Coronary artery (tissue), 2 donors: ENCODE data around the gene SLC35B2.

Experiments
- DNase-seq: peaks from one replicate; pipeline ENCODE4 v3.0.0-alpha.2; 2017; ENCODE audit warnings: low spot score
- H3K27ac ChIP-seq, 2 donors: fragments of 200-600 bp; sonication (generic); one replicate each; pipeline ENCODE4 v1.5.1; 2016 to 2019
- H3K4me3 ChIP-seq: fragments of 200-600 bp; sonication (generic); 2 replicates; pipeline ENCODE4 v1.5.1; 2016; ENCODE audit warnings: mild to moderate bottlenecking, moderate library complexity
- CTCF ChIP-seq: fragments of 200-600 bp; sonication (generic); IDR thresholded peaks from one replicate; pipeline ENCODE4 v1.5.1; 2019; ENCODE audit warnings: antibody characterized with exemption

SLC35B2 gene

GRCh38 chr6:44285552-44286284, 28.4 kb upstream of the SLC35B2 start:
- Histone ChIP-seq H3K4me3 (no peak overlapping the region), H3K27ac (no peak overlapping the region)
- TF ChIP-seq CTCF = no peak
- DNase-seq = no peak

- Histone ChIP-seq H3K4me3 (no peak overlapping the region), H3K27ac (no peak overlapping the region)
- no peak for DNase-seq
- TF ChIP-seq CTCF = no peak
Observed at GRCh38 chr6:44284867-44285266, 27.5 kb upstream of the SLC35B2 start.

GRCh38 chr6:44284121-44284520, 26.8 kb upstream of the SLC35B2 start:
- no peak overlapping the region for H3K4me3 ChIP-seq
- no peak overlapping the region for H3K27ac ChIP-seq
- no peak for TF ChIP-seq CTCF
- DNase-seq = no peak

GRCh38 chr6:44278774-44279697, 21.7 kb upstream of the SLC35B2 start:
- no peak for TF ChIP-seq CTCF
- DNase-seq = no peak
- Histone ChIP-seq H3K27ac (no peak overlapping the region), H3K4me3 (no peak overlapping the region)

GRCh38 chr6:44278315-44278714, 21.0 kb upstream of the SLC35B2 start:
- TF ChIP-seq CTCF = no peak
- no peak for DNase-seq
- no peak overlapping the region for H3K4me3 ChIP-seq
- H3K27ac ChIP-seq = no peak overlapping the region

GRCh38 chr6:44277763-44278162, 20.4 kb upstream of the SLC35B2 start:
- TF ChIP-seq CTCF = no peak
- Histone ChIP-seq H3K4me3 (no peak overlapping the region), H3K27ac (no peak overlapping the region)
- DNase-seq = no peak
